Nucleus accumbens (tissue), 56 donors: ENCODE data around the gene CFAP57.
"Not testable (repeated sequence)": the region's sequence is repeated elsewhere in the genome, so short reads cannot be mapped to it uniquely, and the experiment has no call there.

Source experiments
- DNase-seq, 56 donors: peaks; one replicate each; lab custom pipeline; 2025; lab: John Stamatoyannopoulos, UW

CFAP57 gene

DNA sequence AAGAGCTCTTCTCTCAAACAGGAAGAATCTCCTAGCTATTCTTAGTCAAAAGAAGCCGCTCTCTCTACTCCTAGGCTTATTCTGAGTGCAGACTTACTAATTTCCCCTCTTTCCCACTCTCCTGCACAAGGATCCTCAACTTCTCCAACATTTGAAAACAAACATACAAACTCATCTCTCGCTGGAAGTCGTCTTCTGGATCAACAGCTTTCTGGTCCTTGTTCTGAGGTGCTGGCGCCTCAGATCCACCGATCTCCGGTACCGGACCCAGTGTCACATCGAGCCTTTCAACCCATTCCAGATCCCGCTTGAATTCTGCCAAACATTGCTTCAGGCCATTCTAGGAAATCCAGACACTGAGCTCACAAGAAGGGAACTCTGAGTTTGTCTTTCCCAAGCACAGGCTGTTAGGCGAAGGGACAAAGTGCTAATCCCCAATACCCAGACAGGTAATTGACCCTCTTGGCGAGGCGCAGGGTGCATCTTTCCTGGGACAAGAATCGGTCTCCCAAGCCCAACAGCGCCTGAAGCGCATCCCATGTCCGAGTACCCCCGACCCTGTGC, 736 bp upstream of the CFAP57 start:
- DNase-seq: no peak

DNA sequence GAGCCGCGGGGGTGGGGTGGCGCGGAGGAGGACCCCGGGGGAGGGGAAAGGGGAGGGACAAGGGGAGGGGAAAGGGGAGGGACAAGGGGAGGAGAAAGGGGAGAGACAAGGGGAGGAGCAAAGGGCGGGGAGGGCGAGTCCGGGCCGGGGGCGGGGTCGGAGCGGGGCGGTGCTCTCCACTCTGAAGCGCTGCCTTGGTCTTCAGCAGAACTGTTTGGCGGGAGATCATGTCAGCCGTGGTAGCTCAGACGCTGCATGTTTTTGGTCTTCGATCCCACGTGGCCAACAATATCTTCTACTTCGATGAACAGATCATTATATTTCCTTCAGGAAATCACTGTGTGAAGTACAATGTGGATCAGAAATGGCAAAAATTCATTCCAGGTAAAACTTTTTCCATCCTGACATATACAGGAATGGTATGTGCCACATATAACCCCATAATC, 420 bp downstream of the CFAP57 start:
- DNase-seq: peak in 49 of 56 donors; percentile 47 to 97 (median 91)

DNA sequence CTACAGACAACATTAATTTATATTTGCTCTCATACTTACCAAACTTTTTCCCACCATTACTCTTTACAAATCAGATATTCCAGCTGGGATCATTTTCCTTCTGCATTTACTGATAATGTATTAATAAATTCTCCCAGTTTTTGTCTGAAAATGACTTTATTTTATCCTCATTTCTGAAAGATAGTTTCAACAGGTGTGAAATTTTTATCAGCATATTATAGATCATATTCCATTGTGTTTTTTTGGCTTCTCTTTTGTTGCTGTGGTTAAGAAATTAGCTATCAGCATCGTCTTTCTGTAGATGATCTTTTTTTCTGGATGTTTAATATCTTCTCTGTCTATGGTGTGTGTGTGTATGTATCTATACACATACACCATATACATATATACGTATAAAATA, 2.7 kb downstream of the CFAP57 start:
- DNase-seq: no peak

DNA sequence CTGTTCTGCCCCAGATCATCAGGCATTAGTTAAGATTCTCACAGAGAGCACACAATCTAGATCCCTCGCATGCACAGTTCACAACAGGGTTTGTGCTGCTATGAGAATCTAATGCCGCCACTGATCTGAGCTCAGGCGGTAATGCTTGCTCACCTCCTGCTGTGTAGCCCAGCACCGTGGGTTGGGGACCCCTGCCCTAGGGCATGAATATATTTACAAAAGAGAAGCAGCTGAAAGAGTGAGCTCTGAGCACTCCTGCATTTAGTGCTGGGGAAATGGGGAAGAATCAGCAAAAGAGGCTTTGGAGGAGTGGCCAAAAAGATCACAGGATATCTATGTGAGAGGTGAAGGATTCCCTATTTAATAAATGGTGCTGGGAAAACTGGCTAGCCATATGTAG, 5.6 kb downstream of the CFAP57 start:
- no peak for DNase-seq

DNA sequence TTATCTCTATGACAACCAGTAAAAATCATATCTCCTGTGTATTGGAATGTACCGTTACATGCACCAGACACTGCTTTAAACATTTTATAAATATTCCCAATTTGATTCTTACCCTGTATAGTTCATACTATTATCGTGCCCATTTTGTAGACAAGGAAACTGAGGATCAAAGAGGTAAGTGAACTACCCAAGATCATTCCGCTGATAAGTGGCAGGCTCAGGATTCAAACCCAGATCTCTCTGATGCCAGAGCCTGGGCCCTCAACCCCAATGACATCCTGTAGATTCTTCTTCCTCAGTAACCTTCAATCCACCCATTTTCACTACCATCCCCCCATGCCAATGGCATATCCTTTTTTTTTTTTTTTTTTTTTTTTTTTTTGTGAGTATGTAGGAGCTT, 12.3 kb downstream of the CFAP57 start:
- no peak for DNase-seq

DNA sequence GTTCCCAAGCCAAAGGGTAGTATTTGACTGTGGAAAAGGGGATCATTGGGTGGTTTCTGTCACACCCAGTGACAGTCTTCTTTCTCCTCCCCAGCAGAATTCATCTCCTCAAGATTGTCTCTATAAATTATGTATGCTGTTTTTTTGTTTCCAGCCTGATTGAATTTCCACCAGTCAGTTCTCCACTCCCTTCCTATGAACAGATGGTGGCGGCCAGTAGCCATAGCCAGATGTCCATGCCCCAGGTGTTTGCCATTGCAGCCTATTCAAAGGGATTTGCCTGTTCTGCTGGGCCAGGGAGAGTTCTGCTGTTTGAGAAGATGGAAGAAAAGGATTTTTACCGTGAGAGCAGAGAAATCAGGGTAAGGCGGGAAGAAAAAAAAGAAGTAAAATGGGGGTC, 12.9 kb downstream of the CFAP57 start:
- DNase-seq: no peak

DNA sequence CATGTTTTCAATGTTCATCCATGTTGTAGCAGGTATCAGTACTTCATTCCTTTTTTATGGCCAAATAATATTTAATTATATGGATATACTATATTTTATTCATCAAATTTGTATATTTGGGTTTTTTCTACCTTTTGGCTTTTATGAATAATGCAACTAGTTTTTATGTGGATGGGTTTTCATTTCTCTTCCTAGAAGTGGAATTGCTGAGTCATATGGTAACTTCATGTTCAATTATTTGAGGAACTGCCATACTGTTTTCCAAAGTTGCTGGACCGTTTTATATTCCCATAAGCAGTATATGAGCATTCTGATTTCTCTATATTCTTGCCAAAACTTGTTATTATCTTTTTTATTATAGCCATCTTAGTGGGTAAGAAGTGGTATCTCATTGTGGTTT, 16.0 kb downstream of the CFAP57 start:
- DNase-seq: no peak

DNA sequence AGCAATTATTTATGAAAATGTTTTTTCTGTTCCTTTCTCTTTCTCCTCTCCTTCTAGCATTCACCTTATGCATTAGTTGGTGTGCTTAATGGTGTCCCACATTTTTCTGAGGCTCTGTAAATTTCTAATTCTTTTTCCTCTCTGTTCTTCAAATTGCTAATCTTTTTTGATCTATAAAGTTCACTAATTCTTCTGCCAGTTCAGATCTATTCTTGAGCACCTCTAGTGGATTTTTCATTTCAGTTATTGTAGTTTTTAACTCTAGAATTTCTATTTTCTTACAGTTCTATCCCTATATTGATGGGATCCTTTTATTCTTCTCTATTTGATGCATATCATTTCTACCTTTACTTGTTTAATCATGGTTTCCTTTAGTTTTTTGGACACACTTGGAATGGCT, 22.4 kb downstream of the CFAP57 start:
- DNase-seq: no peak

DNA sequence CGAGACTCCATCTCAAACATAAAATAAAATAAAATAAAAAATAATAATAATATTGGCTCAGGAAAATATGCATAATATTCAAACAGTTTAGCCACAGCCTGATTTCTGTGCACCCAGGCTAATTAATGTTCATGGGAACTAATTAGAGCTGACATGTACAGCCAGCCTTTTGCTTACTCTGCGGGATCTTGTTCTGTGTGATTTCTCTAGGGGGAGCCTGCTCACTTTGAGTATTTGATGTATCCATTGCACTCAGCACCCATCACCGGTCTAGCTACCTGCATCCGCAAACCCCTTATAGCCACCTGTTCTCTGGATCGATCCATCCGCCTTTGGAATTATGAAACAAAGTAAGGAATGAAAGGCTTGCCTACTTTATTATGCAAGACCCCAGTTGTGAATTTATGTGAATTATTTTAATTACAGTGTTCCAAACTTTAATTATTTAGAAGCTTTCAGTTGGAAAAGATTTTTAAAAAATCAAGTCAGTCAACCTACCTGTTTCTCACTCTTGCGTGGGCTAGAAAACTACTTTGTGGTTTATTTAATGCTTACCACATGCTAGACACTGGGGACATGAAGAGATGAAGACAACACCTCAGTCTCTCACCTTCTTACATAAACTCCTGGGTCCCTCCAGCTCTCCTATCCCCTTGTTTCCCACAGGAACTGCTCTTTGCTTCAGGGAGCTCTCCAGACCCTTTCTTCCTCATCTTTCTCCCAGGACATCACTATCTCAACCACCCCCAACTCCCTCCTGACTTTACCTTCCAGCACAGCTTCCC, 25.4 kb downstream of the CFAP57 start:
- DNase-seq: no peak

DNA sequence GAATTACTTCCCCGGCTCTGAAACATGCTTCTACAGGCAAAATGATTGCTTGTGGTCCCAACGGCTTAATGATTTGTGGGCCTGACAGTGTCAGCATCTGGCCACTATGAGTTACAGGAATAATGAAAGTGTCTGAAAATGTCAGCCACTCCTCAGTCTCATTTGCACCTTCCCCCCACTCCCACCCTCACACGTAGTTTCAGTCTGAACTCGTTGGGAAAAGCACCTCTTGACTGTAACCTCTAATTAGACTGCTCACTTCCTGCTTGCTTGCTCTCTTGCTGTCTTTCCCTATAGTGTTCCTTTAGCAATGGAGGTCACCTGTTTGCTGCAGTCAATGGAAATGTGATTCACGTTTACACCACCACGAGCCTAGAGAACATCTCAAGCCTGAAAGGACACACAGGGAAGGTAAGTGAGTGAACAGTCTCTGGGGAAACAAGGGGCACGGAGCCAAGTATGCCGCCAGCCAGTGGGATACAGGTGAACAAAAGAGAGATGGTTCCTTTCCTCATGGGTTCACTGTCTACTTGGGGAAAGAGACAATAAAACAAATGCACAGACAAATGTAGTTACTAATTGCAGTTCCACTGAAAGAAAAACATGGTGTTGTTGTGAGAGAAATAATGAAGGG, 27.1 kb downstream of the CFAP57 start:
- no peak for DNase-seq

DNA sequence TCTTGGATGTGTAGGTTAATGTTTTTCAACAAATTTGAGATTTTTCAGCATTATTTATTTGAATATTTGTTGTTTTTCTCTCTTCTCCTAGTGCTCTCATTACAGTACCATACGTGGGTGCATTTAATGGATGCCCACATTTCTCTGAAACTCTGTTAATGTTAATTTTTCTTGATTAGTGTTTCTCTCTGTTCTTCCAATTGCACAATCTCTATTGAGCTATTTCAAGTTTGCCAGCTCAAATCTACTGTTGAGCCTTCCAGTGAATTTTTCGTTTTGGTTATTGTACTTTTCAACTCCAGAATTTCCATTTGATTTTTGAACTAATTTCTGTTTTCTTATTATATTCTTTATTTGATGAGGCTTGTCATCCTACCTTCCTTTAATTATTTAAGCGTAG, 31.7 kb downstream of the CFAP57 start:
- DNase-seq: no peak

DNA sequence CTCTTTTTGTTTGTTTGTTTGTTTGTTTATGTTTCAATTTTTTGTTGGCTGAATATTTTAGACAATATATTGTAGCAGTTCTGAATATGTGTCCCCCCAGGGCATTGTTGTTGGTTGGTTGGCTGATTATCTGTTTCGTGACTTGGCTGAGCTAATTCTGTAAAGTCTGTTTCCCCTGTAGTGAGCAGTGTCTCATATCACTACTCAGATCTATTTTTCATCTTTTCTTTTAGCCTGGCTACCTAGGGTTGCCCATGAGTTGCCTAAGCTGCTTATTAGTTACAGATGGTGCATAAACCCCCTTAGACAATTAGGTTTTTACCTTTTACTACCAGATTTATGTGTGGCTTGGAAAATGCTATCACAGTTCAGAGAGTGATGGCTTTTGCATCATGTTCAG, 32.3 kb downstream of the CFAP57 start:
- DNase-seq: no peak

DNA sequence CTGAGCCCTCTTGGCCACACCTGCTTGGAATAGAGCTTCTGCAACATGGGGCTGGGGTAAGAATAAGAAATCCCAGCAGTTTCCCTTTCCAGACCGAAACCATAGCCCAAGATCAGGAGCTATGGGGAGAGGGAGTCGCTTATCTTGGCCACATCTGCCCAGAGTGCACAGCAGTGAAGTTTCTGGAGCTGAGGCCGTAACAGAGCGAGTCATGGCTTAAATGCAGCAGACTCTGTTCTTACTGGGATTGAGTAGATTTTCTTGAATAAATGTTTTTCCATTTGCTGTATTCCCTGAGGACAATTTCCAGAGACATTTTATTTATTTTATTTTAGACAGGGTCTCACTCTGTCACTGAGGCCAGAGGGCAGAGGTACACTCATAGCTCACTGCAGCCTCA, 33.5 kb downstream of the CFAP57 start:
- DNase-seq: no peak

DNA sequence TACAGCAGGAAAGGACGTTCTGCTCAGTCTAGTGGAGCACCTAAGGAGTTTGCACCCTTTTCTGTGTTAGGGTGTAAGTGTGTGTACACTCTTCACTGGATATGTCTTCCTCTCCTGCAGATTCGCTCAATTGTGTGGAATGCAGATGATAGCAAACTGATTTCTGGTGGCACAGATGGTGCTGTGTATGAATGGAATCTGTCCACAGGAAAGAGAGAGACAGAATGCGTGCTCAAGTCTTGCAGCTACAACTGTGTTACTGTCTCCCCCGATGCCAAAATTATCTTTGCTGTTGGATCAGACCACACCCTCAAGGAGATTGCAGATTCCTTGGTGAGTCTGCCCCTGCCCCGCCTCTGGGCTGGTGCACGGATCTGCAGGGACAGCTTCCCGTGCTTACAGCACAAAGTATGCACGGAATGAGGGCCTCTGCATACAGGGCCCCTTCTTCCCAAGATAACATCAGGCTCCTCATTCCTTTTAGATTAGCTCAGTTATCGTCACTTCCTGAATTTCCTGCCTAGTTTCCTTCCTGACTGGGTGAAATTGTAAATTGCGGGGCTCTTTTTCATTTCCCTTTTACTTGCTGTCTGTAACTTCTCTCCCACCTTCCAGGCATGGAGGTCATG, 34.6 kb downstream of the CFAP57 start:
- DNase-seq: no peak

DNA sequence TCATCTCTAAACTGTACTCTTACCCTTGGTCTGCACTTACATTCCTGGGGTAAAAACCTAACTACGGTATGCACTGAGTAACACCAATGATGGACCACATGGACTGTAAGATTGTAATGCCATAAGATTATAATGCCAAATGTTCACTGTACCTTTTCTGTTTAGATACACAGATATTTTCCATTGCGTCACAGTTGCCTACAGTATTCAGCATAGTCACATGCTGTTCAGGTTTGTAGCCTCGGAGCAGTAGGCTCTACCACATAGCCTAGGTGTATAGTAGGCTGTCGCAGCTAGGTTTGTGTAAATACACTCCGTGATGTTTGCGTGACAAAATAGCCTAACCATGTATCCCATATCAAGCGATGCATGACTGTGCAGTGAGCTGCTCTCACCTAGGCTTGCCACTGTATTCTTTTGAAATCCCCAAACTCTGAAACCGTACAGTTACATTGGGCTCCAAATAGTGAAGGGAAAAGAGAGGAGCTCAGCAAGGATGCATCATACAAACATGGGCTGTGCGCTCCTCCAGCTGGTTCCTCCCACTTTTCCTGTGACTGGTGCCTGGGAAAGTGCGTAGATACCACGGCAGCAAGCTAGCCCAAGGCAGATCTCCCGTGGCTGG, 35.2 kb downstream of the CFAP57 start:
- DNase-seq: no peak

DNA sequence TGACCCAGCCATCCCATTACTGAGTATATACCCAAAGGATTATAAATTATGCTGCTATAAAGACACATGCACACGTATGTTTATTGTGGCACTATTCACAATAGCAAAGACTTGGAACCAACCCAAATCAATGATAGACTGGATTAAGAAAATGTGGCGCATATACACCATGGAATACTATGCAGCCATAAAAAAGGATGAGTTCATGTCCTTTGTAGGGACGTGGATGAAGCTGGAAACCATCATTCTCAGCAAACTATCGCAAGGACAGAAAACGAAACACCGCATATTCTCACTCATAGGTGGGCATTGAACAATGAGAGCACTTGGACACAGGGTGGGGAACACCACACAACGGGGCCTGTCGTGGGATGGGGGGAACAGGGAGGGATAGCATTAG, 36.1 kb downstream of the CFAP57 start:
- not testable (repeated sequence) for DNase-seq

DNA sequence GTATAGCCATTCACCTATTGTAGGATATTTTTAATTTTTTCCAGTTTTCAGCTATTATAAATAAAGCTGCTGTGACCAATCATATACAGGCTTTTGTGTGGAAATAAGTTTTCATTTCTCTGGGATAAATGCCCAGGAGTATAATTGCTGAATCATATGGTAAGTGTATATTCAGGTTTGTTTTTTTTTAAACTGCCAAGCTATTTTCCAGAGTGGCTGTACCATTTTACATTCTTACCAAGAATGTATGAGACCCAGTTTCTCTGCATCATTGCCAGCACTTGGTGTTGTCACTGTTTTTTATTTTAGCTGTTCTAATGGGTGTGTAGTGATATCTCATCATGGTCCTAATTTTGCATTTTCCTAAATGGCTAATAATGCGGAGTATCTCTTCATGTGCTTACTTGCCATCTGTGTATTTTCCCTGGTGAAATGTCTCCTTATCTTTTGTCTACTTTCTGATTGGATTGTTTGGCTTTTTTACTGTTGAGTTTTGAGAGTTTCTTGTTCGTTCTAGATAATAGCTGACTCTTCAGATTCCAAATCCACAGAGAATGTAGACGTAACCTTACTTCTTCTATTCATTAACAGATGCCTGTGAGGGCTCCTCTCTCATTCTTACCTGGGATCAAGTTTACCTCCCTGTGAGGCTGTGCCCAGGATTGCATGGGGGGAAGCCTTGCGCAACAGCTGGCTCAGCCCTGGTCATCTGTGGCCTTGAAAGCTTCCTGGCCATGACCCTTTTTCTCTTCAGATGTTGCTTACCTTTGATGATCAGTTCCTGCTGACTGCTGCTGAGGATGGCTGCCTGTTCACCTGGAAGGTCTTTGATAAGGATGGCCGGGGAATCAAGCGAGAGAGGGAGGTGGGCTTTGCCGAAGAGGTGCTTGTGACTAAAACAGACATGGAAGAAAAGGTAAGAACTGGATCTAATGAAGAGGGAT, 42.6 kb downstream of the CFAP57 start:
- no peak for DNase-seq

DNA sequence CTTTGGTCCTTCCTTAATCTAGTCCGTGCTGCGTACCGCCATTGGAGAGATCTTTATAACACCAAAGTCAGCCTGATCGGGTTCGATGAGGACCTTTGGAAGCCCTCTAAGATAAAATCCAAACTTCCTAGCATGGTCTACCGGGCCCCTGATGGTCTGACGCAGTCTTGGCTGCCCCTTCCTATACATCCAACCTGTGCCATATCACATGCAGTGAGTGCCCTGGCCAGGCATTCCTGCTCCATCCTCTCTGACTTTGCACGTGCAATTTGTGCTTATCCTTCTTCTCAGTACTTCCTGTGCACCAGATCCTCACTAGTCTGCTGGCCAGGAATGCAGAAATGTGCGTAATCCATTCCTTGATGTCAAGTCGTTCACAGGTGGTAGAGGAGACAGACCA, 45.6 kb downstream of the CFAP57 start:
- no peak for DNase-seq

DNA sequence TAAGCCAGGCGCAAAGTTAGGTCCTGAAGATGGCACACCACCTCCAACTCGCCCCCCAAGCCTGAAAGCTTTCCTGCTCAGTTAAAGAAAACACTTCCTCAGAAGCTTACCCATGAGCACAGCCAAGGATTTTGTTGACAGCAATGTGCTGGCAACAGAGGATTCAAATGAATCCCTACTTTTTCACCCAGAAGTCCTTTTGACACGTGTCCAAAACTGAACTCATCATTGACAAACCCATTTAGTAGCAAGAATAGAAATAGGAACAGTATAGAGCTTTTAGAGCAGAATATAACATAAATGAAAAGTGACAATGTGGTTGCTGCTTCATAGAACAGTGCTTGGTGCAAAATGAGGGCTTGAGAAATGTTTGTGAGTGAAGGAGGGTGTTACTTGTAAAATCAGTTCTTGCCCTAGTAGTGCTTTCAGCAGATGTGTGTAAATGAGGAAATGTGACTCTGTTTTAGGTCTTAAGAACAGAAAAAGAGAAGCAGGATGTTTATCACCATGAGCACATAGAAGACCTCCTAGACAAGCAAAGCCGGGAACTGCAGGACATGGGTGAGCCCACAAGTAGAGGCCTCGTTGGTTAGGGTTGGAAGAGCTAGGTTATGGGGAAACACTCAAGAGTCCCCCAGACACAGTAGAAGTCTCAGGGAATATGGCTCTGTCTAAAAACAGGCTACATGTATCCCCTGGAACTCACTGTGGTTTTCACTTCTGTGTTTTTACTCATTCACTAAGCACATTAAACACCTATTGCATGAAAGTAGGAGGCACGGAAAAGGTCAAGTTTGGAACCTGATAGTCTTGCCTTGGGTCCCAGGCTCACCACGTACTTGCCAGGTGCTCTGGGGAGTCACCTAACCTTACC, 49.0 kb downstream of the CFAP57 start:
- DNase-seq: no peak
